Parietal lobe (tissue), 1 donor: ENCODE data around the gene NFILZ. TPM values are rescaled to one million over a fixed set of nuclear protein-coding genes. Genes with fewer than 3 reads are reported as not detected.

Source experiments
- total RNA-seq: library from RNA; depleted of rRNA; stranded (reverse); fragments of >200 nt; gene quantifications from one replicate; pipeline ENCODE4 v1.2.3, GENCODE V29; 2014

Gene NFILZ, protein sequence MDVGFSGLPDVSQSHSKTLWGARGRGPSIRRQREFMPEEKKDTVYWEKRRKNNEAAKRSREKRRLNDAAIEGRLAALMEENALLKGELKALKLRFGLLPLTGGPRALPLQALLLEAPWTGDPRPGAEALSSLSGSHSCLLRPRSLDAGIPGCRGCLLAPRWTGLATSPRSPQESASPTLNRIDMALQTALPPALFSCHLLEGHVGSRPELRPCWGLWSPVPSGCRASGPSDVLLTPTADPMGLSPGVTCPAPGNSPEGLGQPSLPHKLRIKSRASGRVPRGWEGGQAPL
- total RNA-seq, result not detected

DNA sequence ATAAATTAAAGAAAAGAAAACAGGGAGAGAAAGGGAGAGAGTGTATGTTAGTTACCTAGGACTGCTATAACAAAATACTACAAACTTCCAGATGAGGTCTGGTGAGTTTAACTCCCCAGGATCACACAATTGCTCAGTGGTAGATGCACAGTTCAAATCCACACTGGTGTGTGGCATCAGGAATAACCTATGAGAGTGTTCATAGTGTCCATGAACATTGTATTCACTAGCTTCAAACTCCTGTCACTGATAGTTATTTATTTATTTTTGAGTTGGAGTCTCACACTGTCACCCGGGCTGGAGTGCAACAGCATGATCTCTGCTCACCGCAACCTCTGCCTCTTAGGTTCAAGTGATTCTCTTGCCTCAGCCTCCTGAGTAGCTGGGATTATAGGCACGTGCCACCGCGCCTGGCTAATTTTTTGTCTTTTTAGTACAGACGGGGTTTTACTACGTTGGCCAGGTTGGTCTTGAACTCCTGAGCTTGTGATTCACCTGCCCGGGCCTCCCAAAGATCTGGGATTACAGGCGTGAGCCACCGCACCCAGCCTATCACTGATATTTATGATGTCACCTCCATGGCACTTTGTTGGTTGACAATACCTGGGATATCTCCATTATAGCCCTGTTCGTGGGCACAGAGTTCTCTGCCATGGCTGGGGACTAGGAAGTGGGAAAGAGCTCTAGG, at the start of gene NFILZ:
NFILZ (plus strand) TSS at position 638 of the 688 bp plus-strand sequence. CDS start 46,133 bp downstream, outside the sequence.

DNA sequence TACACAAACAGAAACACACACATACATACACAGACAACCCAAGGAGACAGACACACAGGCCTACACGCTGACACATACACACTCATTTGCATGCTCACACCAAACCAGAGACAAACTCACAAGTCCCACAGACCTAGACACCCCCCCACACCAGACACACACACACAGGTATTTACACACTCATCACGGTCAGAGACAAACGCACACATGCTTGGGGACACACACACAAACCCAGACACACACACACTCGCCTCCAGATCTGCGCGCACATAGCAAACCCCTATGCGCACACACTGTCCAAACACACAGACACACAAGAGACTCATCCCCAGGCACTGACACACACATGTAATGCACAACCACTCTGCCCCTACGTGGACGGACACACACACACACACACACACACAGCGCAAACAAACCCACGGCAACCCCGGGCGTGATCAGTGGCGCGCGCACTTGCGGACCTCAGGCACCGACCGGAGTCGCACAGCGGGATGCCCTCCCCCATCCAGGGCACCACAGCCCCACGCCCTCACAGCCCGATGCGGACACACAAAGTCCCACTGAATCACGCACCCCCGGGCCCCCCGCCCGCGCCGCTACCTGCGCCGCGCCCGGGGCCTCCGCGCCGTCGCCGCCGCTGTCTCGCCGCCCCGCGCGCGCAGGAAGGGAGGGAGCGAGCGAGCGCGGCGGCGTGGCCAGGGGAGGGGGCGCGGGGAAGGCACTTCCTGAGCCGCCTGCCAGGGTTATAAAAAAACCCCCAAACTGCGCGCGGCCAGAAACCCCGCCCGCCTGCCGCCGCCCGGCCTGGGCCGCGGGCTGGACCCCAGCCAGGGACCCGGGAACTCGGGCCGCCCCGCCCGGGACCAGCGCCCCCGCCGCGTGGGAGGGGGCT, 20.1 kb upstream of the NFILZ start, which contains the start of gene ADAMTS10:
ADAMTS10 (minus strand) TSS at position 675 of the 895 bp plus-strand sequence. CDS start 5,005 bp downstream, outside the sequence.

Other genes with a start within 250 kb of the NFILZ start
- gene RAB11B, start 240.3 kb upstream of the NFILZ start, total RNA-seq, result 170 TPM
- 37.9 TPM for gene MARCHF2, start 217.3 kb upstream of the NFILZ start, total RNA-seq
- 121 TPM for gene HNRNPM, start 185.7 kb upstream of the NFILZ start, total RNA-seq
- not detected for gene PRAM1, start 128.0 kb upstream of the NFILZ start, total RNA-seq
- 6.6 TPM for gene ZNF414, start 116.5 kb upstream of the NFILZ start, total RNA-seq
- gene MYO1F, start 53.2 kb upstream of the NFILZ start, total RNA-seq, result 1.6 TPM
- 145 TPM for gene ADAMTS10, start 19.9 kb upstream of the NFILZ start, total RNA-seq
- not detected for gene ACTL9, start 68.2 kb downstream of the NFILZ start, total RNA-seq
- gene OR2Z1, start 91.0 kb downstream of the NFILZ start, total RNA-seq, result not detected
- gene ZNF558, start 201.7 kb downstream of the NFILZ start, total RNA-seq, result 64.8 TPM
- not detected for gene MBD3L1, start 201.7 kb downstream of the NFILZ start, total RNA-seq